CD4-positive, alpha-beta T cell treated with Interleukin-15 for 1 hour (primary cell): ENCODE measurements around the gene PDXK.

Experiments used
- DNase-seq: peaks from one replicate; pipeline ENCODE4 v3.0.0-alpha.2; 2020

PDXK gene

GRCh38 chr21:43764576-43765495 lies 45.9 kb downstream of the PDXK start:
- DNase-seq, result no peak

DNA sequence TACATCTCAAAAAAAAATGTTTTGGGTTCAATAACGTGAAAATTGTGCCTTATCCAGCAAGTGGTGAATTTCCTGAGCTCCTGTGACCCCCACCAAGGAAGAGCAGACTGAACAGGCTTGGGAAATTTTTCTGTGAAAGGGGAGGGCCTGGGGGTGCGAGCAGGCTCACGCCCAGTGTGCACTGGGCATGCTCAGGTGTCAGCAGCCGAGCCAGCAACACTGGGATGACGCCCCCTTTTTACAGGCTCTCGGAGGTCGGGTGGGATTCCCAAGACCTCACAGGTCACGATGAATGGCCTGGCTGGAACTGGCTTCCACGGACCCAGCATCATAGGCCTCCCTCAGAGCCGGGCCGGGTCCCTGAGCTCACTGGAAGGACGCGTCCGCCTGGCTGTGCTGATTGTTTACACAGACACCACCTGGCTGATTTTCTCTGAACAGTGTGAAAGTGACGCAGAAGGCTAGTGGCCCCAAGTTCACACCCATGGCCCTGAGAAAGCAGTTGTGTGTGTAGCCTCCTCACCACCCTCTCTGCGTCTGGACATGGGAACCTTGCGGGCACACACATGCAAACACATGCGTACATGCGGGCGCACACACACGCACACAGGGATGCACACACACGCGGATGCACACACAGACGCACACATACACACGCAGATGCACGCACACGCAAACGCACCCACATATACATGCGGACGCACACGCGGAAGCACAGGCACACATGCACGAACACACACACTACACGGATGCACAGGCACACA lies 48.0 kb downstream of the PDXK start:
- no peak for DNase-seq

DNA sequence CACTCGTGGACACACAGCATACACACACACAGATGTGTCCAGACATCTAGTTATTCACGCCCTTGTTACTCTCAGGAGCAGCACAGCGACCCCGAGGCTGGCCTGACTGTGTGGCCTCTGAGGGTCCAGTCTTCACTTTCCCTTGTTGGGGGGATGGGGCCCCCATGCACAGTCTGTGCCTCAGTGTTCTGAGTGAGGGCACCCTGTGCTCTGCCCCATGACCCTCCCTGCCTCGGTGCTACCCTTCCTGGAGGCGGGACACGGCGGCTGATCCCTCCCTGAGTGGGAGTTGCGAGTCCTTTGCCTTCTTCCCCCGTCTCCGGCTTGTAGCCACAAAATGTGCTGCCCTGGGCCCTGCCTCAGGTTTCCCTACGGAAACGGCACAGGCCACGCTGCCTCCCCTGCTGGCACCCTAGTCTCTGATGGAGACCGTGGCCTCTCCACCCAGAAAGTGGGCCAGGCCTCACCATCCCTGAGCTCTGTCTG lies 48.6 kb downstream of the PDXK start:
- no peak for DNase-seq

DNA sequence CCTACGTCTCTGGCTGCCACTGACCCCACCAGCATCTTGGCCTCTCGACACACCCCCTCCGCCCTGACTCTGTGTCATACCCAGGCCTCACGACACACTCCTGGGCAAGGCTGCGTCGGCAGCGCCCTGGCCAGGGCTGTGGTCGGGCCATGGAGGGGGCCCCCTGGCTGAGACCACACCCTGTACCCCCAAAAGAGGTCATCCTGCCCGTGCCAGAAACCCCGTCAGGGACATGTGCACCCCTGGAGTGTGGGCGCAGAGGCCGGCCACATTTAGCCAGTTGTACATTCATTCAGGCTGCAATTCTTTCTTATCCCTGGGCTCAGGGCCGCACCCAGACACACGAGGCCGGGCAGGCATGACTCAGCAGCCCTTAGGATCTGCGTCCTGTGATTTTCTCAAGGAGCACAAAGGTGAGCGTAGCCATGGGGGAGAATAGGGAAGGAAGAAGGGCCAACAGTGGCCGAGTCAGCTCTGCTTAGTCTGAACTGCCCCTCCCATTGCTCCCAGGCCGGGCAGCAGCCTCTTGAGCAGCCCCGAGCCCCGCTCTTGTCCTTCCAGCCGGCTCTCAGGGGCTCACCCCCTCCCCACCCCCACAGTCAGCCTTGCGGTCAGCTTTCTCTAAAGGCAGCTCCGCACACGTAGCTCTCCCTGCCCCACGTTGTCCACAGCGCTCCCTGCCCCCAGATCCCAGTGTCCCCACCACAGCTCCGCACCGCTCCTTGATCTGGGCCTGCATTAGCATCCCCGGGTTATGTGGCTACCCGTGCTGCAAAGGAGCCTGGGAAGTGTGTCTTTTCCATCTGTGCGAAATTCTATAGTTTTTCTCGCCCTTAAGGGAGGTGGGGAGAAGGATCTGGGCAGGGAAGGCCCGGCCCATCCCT lies 49.3 kb downstream of the PDXK start:
- DNase-seq, result no peak

DNA sequence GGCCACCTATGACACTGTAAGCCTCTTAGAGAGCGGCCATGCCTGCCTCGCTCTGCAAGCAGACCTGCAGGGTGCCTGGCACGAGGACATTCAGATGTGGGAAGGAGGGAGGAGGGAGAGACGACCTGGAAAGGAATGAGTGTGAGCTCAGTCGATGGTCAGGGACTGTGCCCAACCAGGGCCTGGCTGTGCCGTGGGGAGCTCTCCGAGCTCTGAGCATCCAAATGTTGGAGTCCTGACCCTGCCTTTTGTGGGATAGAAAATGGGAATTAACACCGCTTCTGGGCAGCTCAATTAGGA lies 49.9 kb downstream of the PDXK start:
- no peak for DNase-seq

- no peak for DNase-seq
These were observed 50.5 kb downstream of the PDXK start for GRCh38 chr21:43769325-43769958.

DNA sequence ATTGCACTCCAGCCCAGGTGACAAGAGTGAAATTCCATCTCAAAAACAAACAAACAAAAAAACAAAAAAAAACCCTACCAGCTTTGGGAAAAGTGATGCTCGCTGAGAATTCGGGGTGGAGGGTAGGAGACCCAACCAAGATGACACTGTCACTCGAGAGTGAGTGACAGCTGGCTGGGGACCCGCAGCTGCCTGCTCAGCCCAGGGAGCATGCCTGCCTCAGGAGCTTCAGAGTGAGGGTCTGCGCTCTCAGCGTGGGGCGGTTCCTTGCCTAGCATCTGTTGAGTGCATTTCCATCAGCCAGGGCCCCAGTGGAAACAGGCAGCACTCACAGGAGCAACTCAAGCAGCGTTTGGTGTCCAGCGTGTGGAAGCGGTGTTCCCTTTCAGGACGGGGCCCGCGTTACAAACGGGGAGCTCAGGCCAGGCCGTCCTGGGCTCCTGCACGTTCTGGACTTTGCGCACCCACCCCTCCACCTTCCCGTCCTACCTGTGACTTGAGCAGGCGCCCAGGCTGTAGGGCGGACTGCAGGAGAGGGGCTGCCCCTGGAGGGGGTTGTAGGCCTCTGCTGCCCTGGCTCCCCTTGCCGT lies 51.2 kb downstream of the PDXK start:
- no peak for DNase-seq

DNA sequence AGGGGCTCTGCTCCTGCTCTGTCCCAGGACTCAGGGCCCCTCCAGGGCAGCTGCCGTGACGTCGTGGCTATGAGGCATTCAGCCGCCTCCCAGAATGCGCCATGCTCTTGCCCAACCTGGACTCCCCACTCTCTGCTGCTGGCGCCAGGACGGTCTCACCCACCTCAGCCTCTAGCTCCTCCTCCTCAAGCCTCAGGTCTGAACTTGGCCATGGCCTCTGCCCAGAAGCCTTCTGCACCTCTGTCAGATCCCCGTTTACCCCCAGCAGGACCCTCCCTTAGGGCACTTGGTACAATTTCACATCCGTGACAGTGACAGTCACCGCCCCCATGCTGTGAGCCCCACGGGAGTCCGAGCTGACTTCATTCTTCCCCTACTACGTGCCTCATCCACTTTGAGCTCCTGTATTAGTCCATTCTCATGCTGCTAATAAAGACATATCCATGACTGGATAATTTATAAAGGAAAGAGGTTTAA lies 52.3 kb downstream of the PDXK start:
- no peak for DNase-seq

- peak; percentile 28 for DNase-seq
These were observed 52.9 kb downstream of the PDXK start for GRCh38 chr21:43771698-43772424.

DNA sequence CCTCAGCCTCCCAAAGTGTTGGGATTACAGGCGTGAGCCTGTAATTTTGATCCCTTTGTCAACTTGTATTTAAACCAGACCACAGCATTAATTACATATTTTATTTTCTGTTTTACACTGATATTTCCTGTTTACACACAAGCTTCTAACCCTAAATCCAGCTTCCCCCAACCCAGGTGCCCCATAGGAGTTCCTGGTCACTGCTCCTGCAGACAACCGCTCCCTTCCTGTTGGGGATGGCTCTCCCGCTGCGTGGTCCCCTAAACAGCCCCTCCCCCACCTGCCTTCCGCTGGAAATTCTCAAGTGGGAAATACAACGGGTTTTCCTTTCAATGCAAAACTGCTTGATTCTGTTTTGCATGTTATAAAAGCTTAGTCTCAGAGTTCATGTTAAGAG lies 53.5 kb downstream of the PDXK start:
- DNase-seq, result no peak

GRCh38 chr21:43774163-43774562 lies 55.2 kb downstream of the PDXK start:
- DNase-seq, result no peak

- DNase-seq, result no peak
These were observed 56.3 kb downstream of the PDXK start for GRCh38 chr21:43775190-43775589.

- DNase-seq, result peak; percentile 69
These were observed 57.0 kb downstream of the PDXK start, which contains the start of gene CSTB for GRCh38 chr21:43775795-43776430. Gene CSTB (minus strand): TSS chr21:43776308. CDS start chr21:43776269, 39 bp downstream.

DNA sequence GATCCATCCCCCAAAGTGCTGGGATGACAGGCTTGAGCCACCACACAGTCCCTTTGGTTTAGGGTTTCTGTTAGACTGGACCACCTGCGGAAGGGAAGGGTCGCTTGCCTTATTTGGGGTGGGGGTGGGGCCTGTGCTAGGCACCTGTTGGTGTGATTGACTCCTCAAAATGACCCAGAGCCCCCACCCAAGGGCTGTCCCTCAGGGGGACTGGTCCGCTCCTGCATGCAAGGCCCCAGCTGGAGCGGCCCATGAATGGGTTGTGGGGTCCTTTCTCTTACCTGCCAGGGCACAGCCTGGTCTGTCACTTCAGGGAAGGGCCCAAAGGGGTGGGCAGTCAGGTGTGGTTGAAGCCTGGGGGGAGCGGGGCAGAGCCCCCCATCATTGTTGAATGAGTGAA lies 59.0 kb downstream of the PDXK start:
- DNase-seq, result no peak

- DNase-seq, result no peak
These were observed 59.8 kb downstream of the PDXK start for GRCh38 chr21:43778469-43779335.

GRCh38 chr21:43779660-43780059 lies 60.7 kb downstream of the PDXK start:
- no peak for DNase-seq

DNA sequence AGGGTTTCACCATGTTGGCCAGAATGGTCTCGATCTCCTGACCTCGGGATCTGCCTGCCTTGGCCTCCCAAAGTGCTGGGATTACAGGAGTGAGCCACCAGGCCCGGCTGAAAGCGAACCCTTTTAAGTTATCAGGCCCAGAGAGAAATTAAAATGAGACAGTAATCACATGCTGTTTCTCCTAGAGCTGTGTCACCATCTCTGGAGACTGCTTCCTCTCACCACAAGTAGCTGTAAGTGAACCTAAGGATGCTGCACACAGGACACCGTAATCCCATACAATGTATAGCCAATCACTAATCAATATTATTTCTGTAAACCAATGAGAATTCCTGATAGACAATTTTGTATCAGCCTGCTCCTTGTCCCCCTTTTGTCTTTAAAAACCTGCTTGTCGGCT lies 62.9 kb downstream of the PDXK start:
- no peak for DNase-seq

- DNase-seq, result no peak
These were observed 63.6 kb downstream of the PDXK start for GRCh38 chr21:43782431-43783097.

- DNase-seq, result no peak
These were observed 64.3 kb downstream of the PDXK start for GRCh38 chr21:43783098-43783700.
